OCI-LY3 (cell line): ENCODE data around the gene RUFY3.
"Not testable (repeated sequence)": the region's sequence is repeated elsewhere in the genome, so short reads cannot be mapped to it uniquely, and the experiment has no call there.

Source experiments
- H2AFZ ChIP-seq: fragments of 200-600, 300-600 bp; shearing (Covaris generic); 2 replicates; pipeline ENCODE4 v1.6.0; 2014; ENCODE audit warnings: antibody characterized with exemption, low read depth, low read length
- H3K27ac ChIP-seq: fragments of 200-600, 300-600 bp; sonication (generic); 2 replicates; pipeline ENCODE4 v1.5.1; 2014; ENCODE audit warnings: mild to moderate bottlenecking, low read length, moderate library complexity, mixed read lengths
- H3K27me3 ChIP-seq: fragments of 200-600, 300-600 bp; sonication (generic); 2 replicates; pipeline ENCODE4 v1.6.1; 2014; ENCODE audit warnings: low read depth, low read length, mixed read lengths
- H3K36me3 ChIP-seq: fragments of 200-600, 300-600 bp; sonication (generic); replicated peaks from 2 replicates; pipeline ENCODE3; 2014; ENCODE audit warnings: low read depth, low read length, mixed read lengths
- H3K4me1 ChIP-seq: fragments of 300-600, 200-600 bp; sonication (generic); 2 replicates; pipeline ENCODE4 v1.6.1; 2014; ENCODE audit warnings: low read length, mixed read lengths
- H3K4me2 ChIP-seq: fragments of 200-600, 300-600 bp; sonication (generic); 2 replicates; pipeline ENCODE4 v1.6.1; 2014; ENCODE audit warnings: low read length, mixed read lengths
- H3K4me3 ChIP-seq: fragments of 300-600, 200-600 bp; sonication (generic); 2 replicates; pipeline ENCODE4 v1.5.1; 2014; ENCODE audit warnings: antibody characterized with exemption, mild to moderate bottlenecking, low read length, moderate library complexity
- H3K79me2 ChIP-seq: fragments of 300-600, 200-600 bp; shearing (Covaris generic); 2 replicates; pipeline ENCODE4 v1.6.1; 2014; ENCODE audit warnings: mild to moderate bottlenecking, low read length, mixed read lengths
- H3K9ac ChIP-seq: fragments of 300-600, 200-600 bp; shearing (Covaris generic); 2 replicates; pipeline ENCODE4 v1.6.0; 2014; ENCODE audit warnings: mild to moderate bottlenecking, low read length, moderate library complexity
- H3K9me3 ChIP-seq: fragments of 200-600, 300-600 bp; shearing (Covaris generic); 2 replicates; pipeline ENCODE4 v1.6.1; 2014; ENCODE audit warnings: low read length, mixed read lengths; ENCODE audit not compliant: insufficient read depth
- H4K20me1 ChIP-seq: fragments of 200-600, 300-600 bp; sonication (generic); 2 replicates; pipeline ENCODE4 v1.6.1; 2016; ENCODE audit warnings: low read length, mixed read lengths; ENCODE audit not compliant: insufficient read depth
- EZH2phosphoT487 ChIP-seq: fragments of 200-600 bp; shearing (Covaris generic); IDR thresholded peaks from 2 replicates; pipeline ENCODE4 v1.6.1; 2018; ENCODE audit warnings: antibody characterized with exemption, mixed run types, low read depth
- TF ChIP-seq, protein P1 (sequence below): fragments of 200-600, 300-600 bp; sonication (generic); IDR thresholded peaks from 2 replicates; pipeline ENCODE4 v1.5.1; 2014; ENCODE audit warnings: antibody characterized with exemption, low read length, low read depth

The RUFY3 gene

DNA sequence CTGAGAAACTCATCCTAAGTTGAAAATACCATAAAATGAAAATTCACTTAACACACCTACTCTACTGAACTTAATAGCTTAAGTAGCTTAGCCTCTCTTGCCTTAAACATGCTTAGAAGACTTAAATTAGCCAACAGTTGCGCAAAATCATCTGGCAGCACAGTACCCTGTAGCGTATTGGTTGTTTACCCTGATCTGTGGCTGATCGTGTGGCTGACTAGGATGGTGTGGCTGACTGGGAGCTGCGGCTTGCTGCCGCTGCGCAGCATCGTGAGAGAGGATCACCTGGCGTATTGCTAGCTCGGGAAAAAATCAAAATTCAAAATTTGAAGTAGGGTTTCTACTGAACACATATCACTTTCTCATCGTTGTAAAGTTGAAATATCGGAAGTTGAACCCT is 6.3 kb downstream of the RUFY3 start:
- Histone ChIP-seq H3K27ac (no peak overlapping the region), H3K36me3 (no peaks in the 10 kb centered on the region), H2AFZ (no peak overlapping the region), H3K4me2 (no peak overlapping the region), H3K27me3 (no peaks in the 10 kb centered on the region), H3K9me3 (no peaks in the 10 kb centered on the region), H3K79me2 (peaks cover 17% of the 10 kb centered on the region), H4K20me1 (no peaks in the 10 kb centered on the region), H3K9ac (no peak overlapping the region), H3K4me3 (no peak overlapping the region), H3K4me1 (no peaks in the 10 kb centered on the region; the same call in 1 of the 2 replicates)
- TF ChIP-seq, protein P1, sequence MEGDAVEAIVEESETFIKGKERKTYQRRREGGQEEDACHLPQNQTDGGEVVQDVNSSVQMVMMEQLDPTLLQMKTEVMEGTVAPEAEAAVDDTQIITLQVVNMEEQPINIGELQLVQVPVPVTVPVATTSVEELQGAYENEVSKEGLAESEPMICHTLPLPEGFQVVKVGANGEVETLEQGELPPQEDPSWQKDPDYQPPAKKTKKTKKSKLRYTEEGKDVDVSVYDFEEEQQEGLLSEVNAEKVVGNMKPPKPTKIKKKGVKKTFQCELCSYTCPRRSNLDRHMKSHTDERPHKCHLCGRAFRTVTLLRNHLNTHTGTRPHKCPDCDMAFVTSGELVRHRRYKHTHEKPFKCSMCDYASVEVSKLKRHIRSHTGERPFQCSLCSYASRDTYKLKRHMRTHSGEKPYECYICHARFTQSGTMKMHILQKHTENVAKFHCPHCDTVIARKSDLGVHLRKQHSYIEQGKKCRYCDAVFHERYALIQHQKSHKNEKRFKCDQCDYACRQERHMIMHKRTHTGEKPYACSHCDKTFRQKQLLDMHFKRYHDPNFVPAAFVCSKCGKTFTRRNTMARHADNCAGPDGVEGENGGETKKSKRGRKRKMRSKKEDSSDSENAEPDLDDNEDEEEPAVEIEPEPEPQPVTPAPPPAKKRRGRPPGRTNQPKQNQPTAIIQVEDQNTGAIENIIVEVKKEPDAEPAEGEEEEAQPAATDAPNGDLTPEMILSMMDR: no peak
- no peak for TF ChIP-seq EZH2phosphoT487

DNA sequence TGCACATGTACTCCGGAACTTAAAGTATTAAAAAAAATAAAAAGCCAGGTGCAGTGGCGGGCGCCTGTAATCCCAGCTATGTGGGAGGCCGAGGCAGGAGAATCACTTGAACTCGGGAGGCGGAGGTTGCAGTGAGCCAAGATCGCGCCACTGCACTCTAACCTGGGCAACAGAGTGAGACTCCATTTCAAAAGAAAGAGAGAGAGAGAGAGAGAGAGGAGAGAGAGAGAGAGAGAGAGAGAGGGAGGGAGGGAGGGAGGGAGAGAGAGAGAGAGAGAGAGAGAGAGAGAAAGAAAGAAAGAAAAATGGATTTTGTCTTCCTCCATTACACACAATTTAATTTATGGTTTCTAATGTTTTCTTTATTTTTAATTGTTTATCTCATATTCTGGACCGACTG is 11.1 kb downstream of the RUFY3 start:
- not testable (repeated sequence) for H3K36me3 ChIP-seq, H3K27ac ChIP-seq, H3K27me3 ChIP-seq, H4K20me1 ChIP-seq, H3K9ac ChIP-seq, H3K4me2 ChIP-seq, H3K4me3 ChIP-seq, H2AFZ ChIP-seq, H3K9me3 ChIP-seq
- Histone ChIP-seq H3K79me2 (peaks cover 28% of the 10 kb centered on the region), H3K4me1 (peaks cover 43% of the 10 kb centered on the region)

DNA sequence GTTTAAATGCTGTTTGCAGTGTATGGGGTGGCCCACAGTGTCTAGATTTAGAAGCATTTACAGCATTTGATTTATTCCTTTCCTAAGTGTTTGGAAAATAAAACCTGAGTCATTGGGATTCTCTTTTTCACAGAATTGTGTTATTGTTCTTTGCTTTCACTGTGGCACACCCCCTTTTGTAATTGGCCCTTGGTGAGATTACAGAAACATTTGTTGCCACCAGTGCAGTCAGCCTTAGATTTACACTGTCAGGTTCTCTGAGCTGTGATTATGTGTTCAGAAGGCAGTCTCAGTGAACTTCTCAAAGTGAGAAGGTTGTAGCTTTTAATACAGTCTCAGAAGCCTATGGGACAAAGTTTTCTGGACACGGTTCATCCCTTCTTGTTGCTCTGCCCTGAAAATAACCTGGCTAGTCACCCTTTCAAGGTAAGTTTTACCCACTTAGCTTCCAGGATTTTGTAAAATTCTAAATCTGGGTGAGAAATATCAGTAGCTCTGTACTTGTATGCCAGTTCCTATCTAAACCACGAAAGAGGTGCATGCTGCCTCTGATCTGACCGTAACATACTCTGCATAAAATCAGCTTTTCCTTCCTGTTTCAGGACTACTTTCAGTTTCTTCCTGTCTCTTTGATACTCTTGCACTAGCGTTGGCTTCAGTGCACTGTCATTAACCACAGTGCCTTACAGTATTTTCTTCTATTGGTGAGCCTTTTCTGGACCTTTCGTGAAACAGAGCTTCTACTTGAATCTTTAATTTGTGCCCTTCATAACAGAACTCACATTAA is 12.6 kb downstream of the RUFY3 start:
- Histone ChIP-seq H3K36me3 (no peaks in the 10 kb centered on the region), H3K4me2 (peak overlapping the region; percentile 98), H2AFZ (no peak overlapping the region; the same call in 1 of the 2 replicates), H3K4me1 (peaks cover 43% of the 10 kb centered on the region), H4K20me1 (no peaks in the 10 kb centered on the region), H3K9me3 (no peaks in the 10 kb centered on the region), H3K79me2 (peaks cover 25% of the 10 kb centered on the region), H3K4me3 (peak overlapping the region; percentile 72), H3K27me3 (no peaks in the 10 kb centered on the region), H3K27ac (peak overlapping the region; percentile 95), H3K9ac (peak overlapping the region; percentile 72)
- no peak for TF ChIP-seq EZH2phosphoT487
- TF ChIP-seq, protein P1: no peak

DNA sequence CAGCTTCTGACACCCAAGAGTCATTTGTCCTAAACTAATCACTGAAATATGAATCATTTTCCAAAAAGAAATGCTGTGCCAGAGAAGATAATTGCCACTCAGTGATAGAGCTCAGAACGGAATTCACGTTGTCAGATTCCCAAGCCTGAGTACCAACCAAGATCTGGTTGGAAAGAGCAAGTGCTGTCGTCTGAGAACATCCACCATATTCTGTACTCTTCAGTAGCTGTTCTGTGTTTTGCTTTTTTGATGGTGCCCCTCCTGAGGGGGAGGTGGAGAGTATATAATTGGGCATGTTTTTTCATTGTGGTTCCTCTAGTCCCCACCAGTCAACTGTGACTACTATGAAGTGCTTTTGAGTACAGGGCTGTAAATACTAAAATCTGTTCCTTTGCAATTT is 13.2 kb downstream of the RUFY3 start:
- Histone ChIP-seq H4K20me1 (no peaks in the 10 kb centered on the region), H3K9me3 (no peaks in the 10 kb centered on the region), H3K9ac (peak overlapping the region; percentile 72), H3K4me3 (peak overlapping the region; percentile 72), H2AFZ (no peak overlapping the region; the same call in 1 of the 2 replicates), H3K4me1 (peaks cover 43% of the 10 kb centered on the region), H3K79me2 (peaks cover 25% of the 10 kb centered on the region), H3K36me3 (no peaks in the 10 kb centered on the region), H3K4me2 (peak overlapping the region; percentile 98), H3K27ac (peak overlapping the region; percentile 95), H3K27me3 (no peaks in the 10 kb centered on the region)
- TF ChIP-seq, protein P1: no peak
- TF ChIP-seq EZH2phosphoT487: no peak
